ENCODE measurements around the gene NSG1.

DNA sequence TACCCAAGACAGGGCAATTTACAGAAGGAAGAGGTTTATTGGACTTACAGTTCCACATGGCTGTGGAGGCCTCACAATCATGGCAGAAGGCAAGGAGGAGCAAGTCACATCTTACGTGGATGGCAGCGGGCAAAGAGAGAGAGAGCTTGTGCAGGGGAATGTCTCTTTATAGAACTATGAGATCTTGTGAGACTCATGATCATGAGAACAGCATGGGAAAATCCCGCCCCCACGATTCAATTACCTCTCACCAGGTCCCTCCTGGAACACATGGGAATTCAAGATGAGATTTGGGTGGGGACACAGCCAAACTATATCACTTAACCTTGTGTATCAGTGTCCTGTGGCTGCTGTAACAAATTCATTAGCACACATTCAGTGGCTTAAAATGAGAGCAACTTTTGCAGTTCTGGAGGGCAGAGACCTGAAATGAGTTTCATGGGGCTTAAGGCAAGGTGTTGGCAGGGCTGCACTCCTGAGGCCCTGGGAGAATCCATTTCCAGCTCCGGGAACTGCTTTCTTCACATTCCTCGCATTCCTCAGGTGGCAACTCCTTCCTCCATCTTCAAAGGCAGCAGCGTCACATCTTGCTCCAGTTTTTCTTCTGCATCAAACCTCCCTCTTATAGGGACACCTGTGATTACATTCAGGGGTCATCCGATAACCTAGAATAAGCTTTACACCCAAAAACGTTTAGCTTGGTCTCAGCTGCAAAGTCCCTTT, 22.3 kb upstream of the NSG1 start:
- TF ChIP-seq, protein P1, sequence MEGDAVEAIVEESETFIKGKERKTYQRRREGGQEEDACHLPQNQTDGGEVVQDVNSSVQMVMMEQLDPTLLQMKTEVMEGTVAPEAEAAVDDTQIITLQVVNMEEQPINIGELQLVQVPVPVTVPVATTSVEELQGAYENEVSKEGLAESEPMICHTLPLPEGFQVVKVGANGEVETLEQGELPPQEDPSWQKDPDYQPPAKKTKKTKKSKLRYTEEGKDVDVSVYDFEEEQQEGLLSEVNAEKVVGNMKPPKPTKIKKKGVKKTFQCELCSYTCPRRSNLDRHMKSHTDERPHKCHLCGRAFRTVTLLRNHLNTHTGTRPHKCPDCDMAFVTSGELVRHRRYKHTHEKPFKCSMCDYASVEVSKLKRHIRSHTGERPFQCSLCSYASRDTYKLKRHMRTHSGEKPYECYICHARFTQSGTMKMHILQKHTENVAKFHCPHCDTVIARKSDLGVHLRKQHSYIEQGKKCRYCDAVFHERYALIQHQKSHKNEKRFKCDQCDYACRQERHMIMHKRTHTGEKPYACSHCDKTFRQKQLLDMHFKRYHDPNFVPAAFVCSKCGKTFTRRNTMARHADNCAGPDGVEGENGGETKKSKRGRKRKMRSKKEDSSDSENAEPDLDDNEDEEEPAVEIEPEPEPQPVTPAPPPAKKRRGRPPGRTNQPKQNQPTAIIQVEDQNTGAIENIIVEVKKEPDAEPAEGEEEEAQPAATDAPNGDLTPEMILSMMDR (IDR thresholded peaks at IDR 0.05), result no peak
- TF ChIP-seq EZH2phosphoT487 (IDR thresholded peaks at IDR 0.05), result no peak
